ENCODE data around the gene TAPT1.

The TAPT1 gene

DNA sequence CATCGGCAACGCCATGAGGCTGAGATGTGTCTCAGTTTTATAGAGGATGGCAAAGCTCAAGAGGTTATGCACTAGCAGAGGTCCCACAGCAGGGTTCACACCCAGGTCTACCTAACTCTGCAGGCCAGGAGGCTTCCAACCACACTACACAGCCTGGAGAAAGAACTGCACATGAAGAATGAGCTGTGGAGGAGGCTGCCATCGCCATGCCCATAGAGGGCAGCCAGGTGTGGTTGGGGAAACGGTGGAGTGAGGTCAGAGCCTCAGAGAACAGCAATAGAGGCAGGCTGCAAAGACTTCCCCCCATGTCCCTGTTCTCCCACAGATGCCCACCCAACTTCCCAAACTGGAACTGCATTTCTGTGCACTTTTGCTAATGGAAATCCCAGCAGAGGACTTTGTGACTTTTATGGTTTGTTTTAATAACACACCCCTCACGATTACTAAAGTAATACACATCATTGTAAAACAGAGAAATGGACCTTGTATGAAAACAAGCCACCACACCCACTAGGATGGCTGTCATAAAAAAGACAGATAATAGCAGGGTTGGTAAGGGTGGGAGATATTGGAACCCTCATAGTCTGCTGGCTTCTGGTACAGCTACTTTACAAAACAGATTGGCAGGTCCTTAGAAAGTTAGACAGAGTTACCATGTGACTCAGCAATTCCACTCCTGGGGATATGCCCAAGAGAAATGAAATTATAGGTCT, 83.5 kb downstream of the TAPT1 start:
- no peak overlapping the region for H3K27ac ChIP-seq
- no peaks in the 10 kb centered on the region for H3K36me3 ChIP-seq (ENCODE audit: insufficient read depth)
- H3K4me3 ChIP-seq (IDR thresholded peaks at IDR 0.05; ENCODE audit: insufficient read depth, low read depth, low read length): no peak overlapping the region
- H3K4me2 ChIP-seq: no peak overlapping the region
- TF ChIP-seq CTCF (conservative IDR thresholded peaks at IDR 0.05; ENCODE audit: low read depth, low read length): no peak
- H3K9ac ChIP-seq: no peak overlapping the region
- no peak overlapping the region for H2AFZ ChIP-seq (ENCODE audit: low read depth)
- H4K20me1 ChIP-seq (ENCODE audit: insufficient read depth): no peaks in the 10 kb centered on the region
- no peaks in the 10 kb centered on the region for H3K4me1 ChIP-seq (ENCODE audit: low read depth, poor library complexity, severe bottlenecking)
- H3K79me2 ChIP-seq (ENCODE audit: insufficient read depth, low read depth): no peaks in the 10 kb centered on the region
- H3K27me3 ChIP-seq (ENCODE audit: insufficient read depth, low read depth): no peaks in the 10 kb centered on the region

DNA sequence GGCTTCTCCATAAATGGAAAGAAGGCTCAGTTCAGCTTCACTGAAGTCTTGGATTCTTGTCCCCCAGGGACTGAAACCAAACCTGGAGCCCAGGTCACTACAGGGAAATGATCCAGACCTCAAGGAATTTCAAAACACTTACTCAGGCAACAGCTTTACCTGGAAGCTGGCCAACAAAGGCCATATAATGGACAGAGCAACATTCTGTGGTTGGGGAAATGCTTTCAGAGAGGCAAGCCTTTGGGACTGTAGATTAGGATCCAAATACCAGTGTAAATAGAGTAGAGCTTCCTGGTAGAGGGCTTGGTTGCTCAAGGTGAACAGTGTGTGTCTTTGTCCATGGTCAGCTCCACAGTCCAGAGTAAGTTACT, 85.4 kb downstream of the TAPT1 start:
- H2AFZ ChIP-seq (ENCODE audit: low read depth): no peak overlapping the region
- no peaks in the 10 kb centered on the region for H3K27me3 ChIP-seq (ENCODE audit: insufficient read depth, low read depth)
- TF ChIP-seq CTCF (conservative IDR thresholded peaks at IDR 0.05; ENCODE audit: low read depth, low read length): no peak
- no peaks in the 10 kb centered on the region for H3K36me3 ChIP-seq (ENCODE audit: insufficient read depth)
- no peaks in the 10 kb centered on the region for H3K79me2 ChIP-seq (ENCODE audit: insufficient read depth, low read depth)
- H3K4me1 ChIP-seq (ENCODE audit: low read depth, poor library complexity, severe bottlenecking): no peaks in the 10 kb centered on the region
- H4K20me1 ChIP-seq (ENCODE audit: insufficient read depth): no peaks in the 10 kb centered on the region
- no peak overlapping the region for H3K9ac ChIP-seq
- H3K4me2 ChIP-seq: no peak overlapping the region
- no peak overlapping the region for H3K4me3 ChIP-seq (IDR thresholded peaks at IDR 0.05; ENCODE audit: insufficient read depth, low read depth, low read length)
- no peak overlapping the region for H3K27ac ChIP-seq

GRCh38 chr4:16140231-16140878, 85.9 kb downstream of the TAPT1 start:
- no peak for TF ChIP-seq CTCF (conservative IDR thresholded peaks at IDR 0.05; ENCODE audit: low read depth, low read length)
- Histone ChIP-seq H3K27ac (no peak overlapping the region), H3K4me2 (no peak overlapping the region), H3K27me3 (ENCODE audit: insufficient read depth, low read depth) (no peaks in the 10 kb centered on the region), H3K36me3 (ENCODE audit: insufficient read depth) (no peaks in the 10 kb centered on the region), H2AFZ (ENCODE audit: low read depth) (no peak overlapping the region), H3K4me3 (IDR thresholded peaks at IDR 0.05; ENCODE audit: insufficient read depth, low read depth, low read length) (no peak overlapping the region), H3K4me1 (ENCODE audit: low read depth, poor library complexity, severe bottlenecking) (no peaks in the 10 kb centered on the region), H4K20me1 (ENCODE audit: insufficient read depth) (no peaks in the 10 kb centered on the region), H3K9ac (no peak overlapping the region), H3K79me2 (ENCODE audit: insufficient read depth, low read depth) (no peaks in the 10 kb centered on the region)

GRCh38 chr4:16139066-16139945, 87.0 kb downstream of the TAPT1 start:
- H3K27ac ChIP-seq: no peak overlapping the region
- H3K9ac ChIP-seq: no peak overlapping the region
- no peaks in the 10 kb centered on the region for H4K20me1 ChIP-seq (ENCODE audit: insufficient read depth)
- no peaks in the 10 kb centered on the region for H3K27me3 ChIP-seq (ENCODE audit: insufficient read depth, low read depth)
- H3K79me2 ChIP-seq (ENCODE audit: insufficient read depth, low read depth): no peaks in the 10 kb centered on the region
- no peak overlapping the region for H3K4me2 ChIP-seq
- H2AFZ ChIP-seq (ENCODE audit: low read depth): no peak overlapping the region
- no peak overlapping the region for H3K4me3 ChIP-seq (IDR thresholded peaks at IDR 0.05; ENCODE audit: insufficient read depth, low read depth, low read length)
- TF ChIP-seq CTCF (conservative IDR thresholded peaks at IDR 0.05; ENCODE audit: low read depth, low read length): no peak
- no peaks in the 10 kb centered on the region for H3K4me1 ChIP-seq (ENCODE audit: low read depth, poor library complexity, severe bottlenecking)
- H3K36me3 ChIP-seq (ENCODE audit: insufficient read depth): no peaks in the 10 kb centered on the region
